ENCODE measurements around the gene RTTN.
"Not testable (repeated sequence)": the region's sequence is repeated elsewhere in the genome, so short reads cannot be mapped to it uniquely, and the experiment has no call there.

RTTN gene

DNA sequence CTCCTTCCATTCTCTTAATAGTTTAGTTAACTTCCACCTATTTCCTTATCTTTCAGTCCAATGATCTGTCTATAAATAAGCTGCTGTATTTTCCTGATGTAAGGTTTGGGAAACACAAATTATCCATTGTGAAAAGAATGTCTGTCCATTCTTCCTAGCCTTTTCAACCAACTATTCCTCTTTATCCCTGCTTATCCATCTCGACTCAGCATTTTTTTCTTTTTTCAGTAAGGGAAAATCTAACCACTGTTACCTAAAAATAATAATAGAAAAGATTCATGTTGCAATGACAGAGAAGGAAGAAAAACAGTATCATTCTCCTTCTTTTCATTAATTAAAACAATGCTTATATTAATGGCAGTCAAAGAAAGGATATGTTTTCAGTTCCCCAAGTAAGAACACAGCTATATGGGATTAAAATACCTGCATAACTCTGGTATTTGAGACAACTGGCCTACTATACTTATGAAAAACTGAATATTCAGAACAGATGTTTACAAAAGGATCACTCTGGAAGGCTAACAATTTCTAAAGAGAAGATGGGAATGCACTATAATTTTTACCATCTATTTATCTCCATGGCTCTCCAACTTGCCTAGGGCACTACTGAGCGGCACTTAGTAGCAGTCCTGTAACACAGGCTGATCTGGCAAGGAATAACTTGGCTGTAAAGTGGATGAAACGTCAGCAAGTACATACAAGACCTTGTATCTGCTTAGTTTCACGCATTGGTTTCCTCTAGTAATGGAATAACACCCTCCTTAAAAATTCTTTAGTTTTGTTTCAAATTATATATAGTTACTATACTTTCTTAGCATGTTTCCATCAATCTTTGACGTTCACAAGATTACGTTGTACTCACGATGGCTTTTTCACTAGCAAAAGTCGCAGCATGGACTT is 57.2 kb downstream of the RTTN start:
- DNase-seq: no peak

DNA sequence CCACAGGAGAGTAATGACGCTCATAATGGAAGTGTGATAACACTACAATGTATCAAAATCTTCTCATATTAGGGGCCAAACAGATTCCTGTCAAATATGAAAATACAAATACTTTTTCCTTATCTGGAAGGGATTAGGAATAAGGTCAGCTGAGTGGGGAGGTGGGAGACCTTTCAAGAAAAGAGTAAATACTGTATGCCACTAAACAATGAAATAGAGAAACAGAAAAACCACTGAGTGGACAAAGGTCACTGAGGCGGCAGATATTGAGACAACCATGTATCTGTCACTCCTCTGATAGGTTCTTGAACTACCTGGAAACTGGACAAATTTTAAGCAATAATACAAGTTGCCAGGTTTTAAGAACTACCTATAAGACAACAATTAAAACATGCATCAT is 59.3 kb downstream of the RTTN start:
- DNase-seq: no peak

DNA sequence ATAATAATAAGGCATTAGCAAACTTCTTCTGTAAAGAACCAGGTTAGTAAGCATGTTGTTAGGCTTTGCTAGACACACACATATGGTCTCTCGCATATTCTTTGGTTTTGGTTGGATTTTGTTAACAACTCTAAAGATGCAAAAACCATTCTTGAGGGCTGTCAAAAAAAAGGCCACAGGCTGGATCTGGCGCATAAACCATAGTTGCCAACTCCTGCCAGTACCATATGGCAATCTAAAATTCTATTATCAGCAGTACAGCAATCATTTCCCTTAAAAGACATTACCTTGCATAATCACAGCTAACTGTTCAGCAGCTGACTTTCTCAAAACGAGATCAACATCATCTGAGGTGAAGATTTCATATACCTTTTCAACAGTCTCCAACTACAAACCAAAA is 63.5 kb downstream of the RTTN start:
- no peak for DNase-seq

DNA sequence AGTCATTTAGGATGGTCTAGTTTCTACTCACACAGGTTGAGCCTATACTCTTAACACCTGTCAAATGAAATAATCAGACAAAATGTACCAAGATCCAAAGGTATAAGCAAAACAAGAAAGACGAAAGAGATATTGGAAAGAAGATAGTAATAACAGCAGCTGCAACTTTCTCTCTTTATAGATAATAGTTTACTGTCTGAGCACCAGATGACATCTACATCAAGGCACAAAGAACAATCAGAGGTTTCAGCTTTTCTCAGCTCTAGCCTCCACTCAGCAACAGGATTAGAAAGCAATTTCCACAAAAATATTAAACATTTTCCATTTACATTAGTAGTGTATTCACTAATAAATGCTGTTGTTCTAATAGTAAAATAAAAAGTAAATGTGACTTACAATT is 66.3 kb downstream of the RTTN start:
- no peak for DNase-seq

DNA sequence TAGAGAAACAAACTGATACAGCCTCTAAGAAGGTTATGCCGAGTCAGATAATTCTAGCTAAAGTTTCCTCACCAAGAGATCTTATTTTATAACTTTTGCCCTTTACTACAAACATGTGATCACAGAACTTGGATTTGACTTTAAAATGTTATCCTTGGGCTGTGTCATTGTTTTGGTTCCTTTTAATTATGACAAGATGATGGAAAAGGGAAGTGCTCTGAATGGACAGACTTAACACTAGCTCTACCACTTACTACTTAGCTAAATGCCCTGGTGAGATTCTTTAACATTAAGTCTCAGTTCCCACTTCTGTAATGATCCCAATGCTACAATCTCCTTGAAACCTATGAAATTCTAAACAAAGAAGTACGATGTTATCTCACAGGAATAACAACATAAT is 69.9 kb downstream of the RTTN start:
- DNase-seq: no peak

DNA sequence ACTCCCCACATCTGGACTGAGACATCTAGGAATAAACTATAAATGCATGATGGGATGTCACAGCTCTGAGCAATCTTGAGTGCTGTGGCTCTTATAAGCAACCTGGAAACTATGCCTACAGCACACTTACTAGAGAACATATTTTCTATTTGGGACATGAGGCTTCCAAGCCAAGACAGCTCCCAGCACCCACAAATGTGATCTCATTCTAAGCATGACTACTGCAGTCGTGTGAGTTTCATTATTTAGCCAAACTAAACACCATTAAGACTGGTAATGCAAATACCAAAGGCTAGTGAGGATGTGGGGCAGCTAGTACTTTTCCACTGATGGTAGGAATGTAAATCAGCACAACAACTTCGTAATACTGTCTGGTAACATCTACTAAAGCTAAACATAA is 72.5 kb downstream of the RTTN start:
- no peak for DNase-seq

DNA sequence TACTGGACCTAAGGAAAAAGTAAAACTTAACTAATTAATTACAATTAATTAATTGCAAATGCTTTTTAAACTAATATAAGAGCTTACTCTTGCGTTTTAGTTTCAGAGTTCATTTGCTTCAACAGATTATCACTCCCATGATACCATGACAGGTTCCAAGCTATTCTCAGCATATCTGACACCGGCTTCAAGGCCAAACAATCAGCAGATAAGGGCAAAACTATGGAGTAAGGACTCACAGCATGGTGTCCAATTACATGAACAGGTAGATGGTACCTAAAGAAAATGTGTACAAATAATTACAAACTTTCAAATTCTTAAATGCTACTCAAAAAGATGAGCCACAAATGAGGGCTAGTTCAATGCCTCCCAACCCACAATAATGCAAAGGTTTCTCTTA is 77.2 kb downstream of the RTTN start:
- no peak for DNase-seq

DNA sequence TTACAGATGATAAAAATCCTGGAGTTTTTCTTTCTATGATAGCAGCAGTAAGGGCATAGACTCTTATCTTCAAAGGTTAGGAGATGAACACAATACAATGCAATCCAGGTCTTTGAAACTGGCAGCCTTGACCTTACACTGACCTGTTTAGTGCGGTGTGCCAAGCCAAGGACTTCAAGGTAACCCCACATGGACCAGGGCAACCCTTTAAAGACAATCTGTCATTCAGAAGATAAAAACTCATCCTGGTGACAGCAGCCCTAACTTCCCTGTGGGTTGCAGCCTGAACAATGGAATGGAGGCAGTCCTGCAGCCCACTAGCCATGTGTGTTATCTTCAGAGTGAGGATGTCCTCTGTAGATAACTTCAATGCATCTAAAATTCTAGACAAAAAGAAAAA is 78.1 kb downstream of the RTTN start:
- DNase-seq: no peak

DNA sequence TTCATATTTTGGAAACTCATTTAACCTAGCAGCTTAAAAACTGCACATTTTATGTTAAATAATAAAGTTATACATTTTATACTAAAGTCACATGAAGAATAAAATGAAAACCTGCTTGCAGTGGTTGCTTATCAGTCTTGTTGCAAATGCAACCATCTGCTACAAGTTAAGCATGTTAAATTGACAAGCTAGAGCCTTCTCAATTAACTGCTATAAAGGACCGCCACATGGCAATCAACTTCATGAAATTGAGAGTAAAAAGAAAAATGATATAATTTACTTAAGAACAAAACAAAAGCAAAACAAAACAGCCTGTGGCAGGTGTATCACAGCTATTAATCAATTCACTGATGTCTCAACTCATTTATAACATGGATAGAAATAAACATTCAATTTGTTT is 78.7 kb downstream of the RTTN start:
- no peak for DNase-seq

DNA sequence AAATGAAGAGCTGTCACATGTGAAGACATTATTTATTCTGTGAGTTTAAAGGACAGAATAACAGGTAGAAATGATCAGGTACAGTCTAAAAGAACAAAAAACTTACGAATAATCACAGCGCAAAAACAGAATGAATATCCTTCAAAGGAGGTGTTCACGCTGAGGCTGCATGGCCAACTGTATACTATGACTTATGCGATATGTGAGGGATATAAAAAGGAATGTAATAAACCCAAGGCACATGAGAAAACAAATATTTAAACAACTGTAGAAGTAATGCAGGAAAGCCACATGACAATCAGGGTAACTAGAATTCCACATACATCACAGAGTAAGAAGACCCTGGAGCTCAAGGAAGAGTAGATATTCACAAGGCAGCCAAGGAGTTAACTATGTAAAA is 81.3 kb downstream of the RTTN start:
- DNase-seq: no peak

DNA sequence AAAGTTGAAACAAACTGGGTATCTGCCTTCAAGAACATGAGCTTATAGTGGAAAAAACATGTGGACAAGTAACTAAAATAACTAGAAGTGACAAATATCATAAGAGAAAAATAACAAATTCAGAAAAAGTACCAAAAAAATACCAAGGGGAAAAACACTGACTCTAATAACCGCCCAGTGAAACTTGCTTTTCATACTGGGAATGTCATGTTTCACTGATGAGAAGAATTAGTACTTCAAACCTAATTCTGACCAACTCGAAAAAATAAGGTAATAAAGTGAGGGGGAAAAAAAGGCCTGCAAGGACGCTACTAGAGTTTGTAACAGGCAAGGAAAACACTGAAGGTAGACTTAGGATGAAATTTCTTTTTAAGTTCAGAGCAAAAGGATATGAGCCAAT is 83.6 kb downstream of the RTTN start:
- no peak for DNase-seq

DNA sequence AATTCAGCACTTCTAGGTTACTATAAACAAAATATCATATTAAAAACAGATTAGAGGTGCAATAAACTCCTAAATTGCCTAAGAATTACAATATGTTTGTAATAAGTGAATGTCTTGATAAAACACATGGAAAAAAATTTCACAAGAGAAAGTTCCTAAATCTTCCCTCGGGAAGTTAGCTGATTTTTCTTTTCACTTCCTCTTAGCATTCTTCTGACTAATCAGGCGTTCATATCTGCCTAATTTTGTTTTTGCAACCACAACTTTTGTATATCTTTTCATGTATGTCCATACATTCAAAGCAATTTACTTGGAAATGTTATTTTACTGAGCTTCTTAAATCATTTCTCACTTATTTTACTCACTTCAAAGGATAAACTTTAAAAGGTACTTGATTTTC is 88.5 kb downstream of the RTTN start:
- no peak for DNase-seq

DNA sequence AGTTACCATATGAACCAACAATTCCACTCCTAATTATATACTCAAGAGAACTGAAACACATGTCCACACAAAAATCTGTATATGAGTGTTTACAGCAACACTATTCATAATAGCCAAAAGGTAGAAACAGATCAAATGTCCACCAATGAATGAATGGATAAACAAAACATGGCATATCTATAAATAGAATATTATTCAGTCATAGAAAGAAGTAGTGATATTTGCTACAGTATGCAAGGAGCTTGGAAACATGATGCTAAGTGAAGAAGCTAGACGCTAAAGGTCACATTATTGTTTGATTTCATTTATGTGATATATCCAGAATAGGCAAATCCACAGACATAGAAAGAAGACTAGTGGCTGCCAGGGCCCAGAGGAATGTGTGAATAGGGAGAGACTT is 92.0 kb downstream of the RTTN start:
- no peak for DNase-seq

DNA sequence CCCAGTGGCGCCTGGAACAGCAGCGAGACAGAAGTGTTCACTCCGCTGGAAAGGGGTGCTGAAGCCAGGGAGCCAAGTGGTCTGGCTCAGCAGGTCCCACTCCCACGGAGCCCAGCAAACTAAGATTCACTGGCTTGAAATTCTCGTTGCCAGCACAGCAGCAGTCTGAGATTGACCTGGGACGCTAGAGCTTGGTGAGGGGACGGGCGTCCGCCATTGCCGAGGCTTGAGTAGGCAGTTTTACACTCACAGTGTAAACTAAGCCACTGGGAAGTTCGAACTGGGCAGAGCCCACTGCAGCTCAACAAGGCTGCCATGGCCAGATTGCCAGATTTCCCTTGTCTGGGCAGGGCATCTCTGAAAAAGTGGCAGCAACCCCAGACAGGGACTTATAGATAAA is 94.8 kb downstream of the RTTN start:
- no peak for DNase-seq

DNA sequence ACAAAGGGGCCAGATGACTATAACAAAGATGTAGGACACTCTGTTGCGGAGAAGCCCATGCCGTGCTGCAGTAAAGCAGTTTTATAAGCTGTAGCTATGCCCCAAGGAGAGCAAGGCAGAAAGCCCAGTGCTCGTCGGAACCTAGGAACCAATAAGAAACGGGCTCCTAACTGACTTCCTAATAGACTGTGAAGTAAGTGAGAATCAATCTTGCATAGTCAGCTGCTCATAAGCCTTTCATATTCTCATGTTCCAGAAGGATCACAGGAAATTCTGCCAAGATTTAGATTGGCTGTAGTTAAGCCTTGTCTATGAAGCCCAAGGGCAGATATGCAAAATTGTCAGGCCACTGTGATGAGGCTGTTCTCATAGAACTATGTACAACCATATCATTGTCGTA is 98.4 kb downstream of the RTTN start:
- DNase-seq: no peak

DNA sequence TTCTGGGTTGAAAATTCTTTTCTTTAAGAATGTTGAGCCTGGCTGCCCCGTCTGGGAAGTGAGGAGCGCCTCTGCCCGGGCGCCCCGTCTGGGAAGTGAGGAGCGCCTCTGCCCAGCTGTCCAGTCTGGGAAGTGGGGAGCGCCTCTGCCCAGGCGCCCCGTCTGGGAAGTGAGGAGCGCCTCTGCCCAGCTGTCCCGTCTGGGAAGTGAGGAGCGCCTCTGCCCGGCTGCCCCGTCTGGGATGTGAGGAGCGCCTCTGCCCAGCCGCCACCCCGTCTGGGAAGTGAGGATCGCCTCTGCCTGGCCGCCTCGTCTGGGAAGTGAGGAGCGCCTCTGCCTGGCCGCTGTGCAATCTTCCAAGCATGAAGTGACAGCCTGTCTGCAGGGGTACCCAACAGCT is 102.6 kb downstream of the RTTN start:
- not testable (repeated sequence) for DNase-seq

DNA sequence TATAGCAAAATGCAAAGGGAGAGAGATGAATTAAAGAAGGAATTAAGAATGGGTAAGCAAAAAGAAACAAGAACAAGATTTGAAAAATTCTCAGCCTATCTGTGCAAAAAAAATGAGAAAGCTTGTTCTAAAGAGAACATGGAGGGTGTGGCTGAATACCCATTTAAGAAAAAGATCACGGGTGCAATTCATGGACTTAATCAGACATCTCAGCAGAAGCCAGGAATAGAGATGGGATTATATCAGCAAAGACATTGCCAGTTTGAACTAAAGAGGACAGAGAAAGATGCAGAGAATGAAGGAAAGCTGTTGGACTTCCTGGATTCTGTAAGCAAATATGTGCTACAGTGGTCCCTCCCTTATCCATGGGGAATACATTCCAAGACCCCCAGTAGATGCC is 115.6 kb downstream of the RTTN start:
- no peak for DNase-seq

DNA sequence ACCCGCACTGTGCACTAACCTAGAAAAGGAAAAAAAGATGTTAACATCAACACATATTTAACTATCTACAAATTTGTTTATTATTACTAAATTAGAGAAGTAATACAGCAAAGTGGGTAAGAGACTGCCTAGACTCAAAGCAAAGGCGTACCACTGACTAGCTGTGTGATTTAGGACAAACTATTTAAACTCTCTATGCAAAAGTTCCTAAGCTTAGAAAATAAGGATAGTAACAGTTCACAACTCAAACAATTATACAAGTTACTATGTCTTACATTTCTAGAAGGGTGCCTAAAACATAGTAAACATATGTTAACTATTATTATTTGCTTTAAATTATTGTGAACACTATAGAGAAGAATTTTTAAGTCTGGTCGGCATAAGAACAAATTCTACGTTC is 119.4 kb downstream of the RTTN start:
- DNase-seq: no peak

DNA sequence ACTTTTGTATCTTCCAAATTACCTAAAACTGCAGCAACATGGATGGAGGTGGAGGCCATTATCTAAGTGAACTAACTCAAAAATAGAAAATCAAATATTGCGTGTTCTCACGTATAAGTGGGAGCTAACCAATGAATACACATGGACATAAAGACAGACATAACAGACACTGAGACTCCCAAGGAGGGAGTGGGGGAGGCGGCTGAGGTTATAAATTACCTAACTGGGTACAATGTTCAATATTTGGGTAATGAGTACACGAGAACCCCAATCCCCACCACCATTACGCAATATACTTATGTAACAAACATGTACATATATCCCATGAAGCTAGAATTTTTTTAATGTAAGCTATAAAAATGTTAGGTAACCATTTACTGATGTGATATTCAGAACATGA is 119.8 kb downstream of the RTTN start:
- DNase-seq: no peak

DNA sequence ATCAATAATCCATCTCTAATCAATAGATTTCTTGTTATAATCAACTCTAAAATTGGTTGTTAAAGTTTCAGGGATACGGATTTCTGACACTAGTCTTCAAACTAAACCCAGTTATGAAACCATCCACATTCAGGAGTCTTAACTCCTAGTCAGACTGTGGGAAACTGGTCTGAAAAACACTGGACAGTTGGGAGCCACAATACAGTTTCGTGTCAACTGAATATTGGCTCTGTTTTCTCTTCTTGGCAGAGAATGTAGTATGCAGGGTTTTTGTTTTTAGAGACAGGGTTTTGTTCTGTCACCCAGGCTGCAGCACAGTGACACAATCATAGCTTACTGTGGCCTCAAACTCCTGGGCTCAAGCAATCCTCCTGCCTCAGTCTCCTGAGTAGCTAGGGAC is 123.1 kb downstream of the RTTN start:
- no peak for DNase-seq

DNA sequence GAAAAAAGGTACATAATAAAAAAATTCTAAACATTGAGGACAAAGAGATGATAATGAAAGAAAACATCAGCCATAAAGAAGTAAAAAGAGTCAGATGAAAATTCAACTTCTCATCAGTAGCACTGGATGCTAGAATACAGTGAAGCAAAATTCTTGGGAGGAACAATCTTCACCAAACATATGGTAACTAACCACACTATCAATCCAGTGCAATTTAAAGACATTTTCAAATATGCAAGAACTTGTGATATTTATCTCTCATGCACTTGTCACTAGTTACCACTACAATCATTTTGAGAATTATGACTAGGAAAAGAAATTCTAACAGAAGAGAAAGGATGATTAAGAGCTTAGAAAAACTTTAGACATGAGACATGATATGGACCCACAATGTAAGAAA is 127.4 kb downstream of the RTTN start:
- no peak for DNase-seq

DNA sequence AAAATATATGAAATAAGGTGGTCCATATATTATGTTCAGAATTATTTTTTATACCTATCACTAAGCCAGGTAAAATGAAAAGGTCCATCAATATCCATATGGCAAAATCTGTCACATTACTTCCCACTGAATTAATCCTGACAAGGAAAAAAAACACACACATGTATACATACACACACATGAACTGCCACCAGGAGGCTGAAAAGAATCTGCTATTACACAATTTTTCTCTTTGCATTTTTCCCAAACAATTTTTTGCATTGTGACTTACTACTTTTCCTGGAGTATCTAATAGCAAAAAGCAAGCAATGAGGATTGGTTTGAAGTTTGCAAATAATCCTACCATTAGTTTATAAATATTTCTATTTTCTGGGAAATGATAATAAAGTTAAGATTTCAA is 129.6 kb downstream of the RTTN start:
- no peak for DNase-seq

DNA sequence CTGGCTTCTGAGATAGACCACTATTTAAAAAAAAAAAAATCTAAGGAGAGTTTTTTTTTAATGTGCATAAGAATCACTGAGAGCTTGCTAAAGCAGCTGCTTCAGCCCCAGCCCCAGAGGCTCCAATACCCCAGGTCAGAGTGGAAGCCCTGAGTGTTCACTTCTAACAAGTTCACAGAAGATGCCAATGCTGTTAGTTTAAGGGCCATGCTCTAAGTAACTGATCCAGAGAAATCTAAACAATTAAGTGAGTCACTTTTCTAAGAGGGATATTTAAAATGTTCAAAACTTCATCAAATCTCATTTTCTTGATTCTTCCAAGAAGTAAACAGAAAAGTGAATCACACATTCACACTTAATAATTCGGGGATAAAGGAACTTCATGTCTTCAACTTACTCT is 131.4 kb downstream of the RTTN start:
- no peak for DNase-seq

DNA sequence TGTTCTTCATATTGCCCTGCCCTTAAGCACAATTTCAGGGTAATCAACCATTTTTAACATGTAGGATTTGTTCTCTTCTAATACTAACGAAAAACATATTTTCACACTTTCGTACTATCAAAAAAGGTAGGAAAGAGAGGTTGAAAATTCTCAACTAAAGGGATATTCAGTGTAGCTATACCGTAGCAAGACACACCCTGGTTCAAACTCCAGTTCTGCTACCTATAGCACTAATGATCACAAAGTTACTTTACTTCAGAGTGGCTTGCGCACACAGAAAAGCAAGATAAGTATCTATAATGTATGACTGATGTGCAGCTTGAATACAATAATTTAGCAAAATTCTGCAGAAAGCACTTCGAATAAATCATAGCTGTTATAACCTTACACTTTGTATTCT is 132.1 kb downstream of the RTTN start:
- DNase-seq: no peak

DNA sequence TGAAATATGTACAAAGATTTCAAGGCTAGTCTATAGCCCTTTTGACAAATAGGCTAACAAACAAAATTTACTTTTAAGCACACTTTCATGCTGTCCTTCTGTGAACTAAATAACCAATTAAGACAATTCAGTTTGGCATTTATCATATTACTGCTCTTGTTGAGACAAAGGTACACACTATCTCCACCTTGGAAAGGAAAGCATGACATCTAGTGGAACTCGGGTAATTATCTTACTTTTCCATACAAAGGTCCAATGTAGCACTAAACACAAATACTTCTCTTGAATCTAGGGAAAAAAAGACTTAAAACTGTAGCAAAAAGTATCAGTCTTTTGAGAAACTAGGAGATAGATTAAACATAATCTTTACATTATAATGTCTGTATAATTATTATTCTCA is 132.8 kb downstream of the RTTN start:
- DNase-seq: no peak
